Neural cell (in vitro differentiated cells): Measurements from ENCODE around the gene NFAM1.

ENCODE experiments used
- CTCF ChIP-seq: fragments of 450-650 bp; IDR thresholded peaks from 2 replicates; pipeline ENCODE4 v1.5.1; 2014; ENCODE audit warnings: antibody characterized with exemption, mild to moderate bottlenecking, moderate library complexity; ENCODE audit not compliant: poor library complexity, severe bottlenecking
- EP300 ChIP-seq: fragments of 450-650 bp; conservative IDR thresholded peaks from 2 replicates; pipeline ENCODE4 v1.6.1; 2014; ENCODE audit warnings: antibody characterized with exemption, mild to moderate bottlenecking, moderate library complexity; ENCODE audit not compliant: poor library complexity, severe bottlenecking
- EZH2 ChIP-seq: fragments of 200-600, 300-800 bp; shearing (Covaris generic), sonication (generic); IDR thresholded peaks from 2 replicates; pipeline ENCODE4 v1.6.1; 2014; ENCODE audit warnings: antibody characterized with exemption, low read length, borderline replicate concordance, mild to moderate bottlenecking; ENCODE audit not compliant: insufficient read depth, poor library complexity, severe bottlenecking
- POLR2AphosphoS5 ChIP-seq: IDR thresholded peaks from 2 replicates; pipeline ENCODE4 v1.6.1; 2012
- REST ChIP-seq: IDR thresholded peaks from 2 replicates; pipeline ENCODE4 v1.6.1; 2012; ENCODE audit warnings: borderline replicate concordance
- SMC3 ChIP-seq: fragments of 450-650 bp; conservative IDR thresholded peaks from 2 replicates; pipeline ENCODE4 v1.6.1; 2014; ENCODE audit warnings: antibody characterized with exemption, mild to moderate bottlenecking, moderate library complexity; ENCODE audit not compliant: poor library complexity
- TAF1 ChIP-seq: IDR thresholded peaks from 2 replicates; pipeline ENCODE4 v1.6.1; 2012; ENCODE audit warnings: low read depth

GRCh38 chr22:42389143-42389542 is 43.1 kb downstream of the NFAM1 start:
- TF ChIP-seq EZH2: no peak
- TF ChIP-seq CTCF: no peak
- no peak for TF ChIP-seq EP300
- TF ChIP-seq POLR2AphosphoS5: no peak
- TF ChIP-seq TAF1: no peak
- TF ChIP-seq SMC3: no peak
- no peak for TF ChIP-seq REST
